ENCODE results near the gene C11orf16.
A peak's percentile ranks its signal among the peaks of the same experiment; 100 is the strongest.

DNA sequence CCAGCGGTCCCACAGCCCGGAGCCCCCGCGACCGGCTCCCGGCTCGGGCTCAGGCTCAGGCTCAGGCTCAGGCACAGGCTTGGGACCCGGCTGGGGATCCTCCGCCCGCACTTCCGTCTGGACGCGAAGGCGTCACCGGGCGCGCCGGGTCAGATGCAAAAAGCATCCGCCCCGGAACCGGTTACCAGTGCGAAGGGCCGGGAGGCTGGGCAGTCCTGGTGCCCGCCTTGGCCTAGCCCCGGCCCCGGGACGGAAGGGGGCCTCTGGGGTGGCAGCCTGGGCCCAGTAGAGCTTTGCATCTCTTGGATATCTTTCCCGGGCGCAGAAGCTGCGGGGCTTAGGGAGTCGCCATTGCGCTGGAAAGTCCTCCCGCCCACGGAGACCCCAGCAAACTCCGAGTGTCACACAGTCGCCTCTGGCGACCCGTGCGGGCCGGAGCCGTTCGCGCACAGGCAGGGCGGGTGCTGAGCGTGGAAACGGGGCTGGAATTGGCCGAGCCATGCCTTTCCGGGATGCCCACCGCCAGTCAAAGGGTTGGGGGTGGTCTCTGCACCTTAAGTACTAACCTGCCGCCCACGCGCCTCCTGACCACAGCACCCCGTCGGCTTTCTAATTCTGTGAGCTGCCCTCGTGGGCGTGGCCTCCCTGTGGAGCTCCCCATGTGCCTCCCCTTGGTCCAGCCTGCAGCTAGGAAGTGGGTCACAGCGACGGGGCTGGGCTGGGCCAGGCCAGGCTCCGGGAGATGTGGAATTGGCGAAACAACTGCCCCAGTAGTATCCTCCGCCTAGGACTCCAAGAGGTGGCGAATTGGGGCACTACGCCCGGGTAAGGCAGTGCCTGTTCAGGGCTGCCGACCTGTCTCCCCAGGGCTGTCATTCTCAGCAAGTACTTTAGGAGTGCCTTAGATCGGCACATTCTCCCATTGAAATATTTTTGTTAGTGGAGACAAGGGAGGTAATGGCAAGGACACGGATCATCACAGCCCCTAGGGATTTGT is 31.9 kb upstream of the C11orf16 start, which contains the start of gene TMEM9B:
- TF ChIP-seq SMC3 (IDR thresholded peaks at IDR 0.05) (no peak; the same call in 2 of the 3 replicates), HMGXB4 (CRISPR knock-in tag; IDR thresholded peaks at IDR 0.05; ENCODE audit: borderline replicate concordance) (0 out of 2 replicates have a peak, but pooled peaks have one; percentile 69), ELK1 (IDR thresholded peaks at IDR 0.05; ENCODE audit: low read depth, low read length) (no peak), POLR2A (IDR thresholded peaks at IDR 0.05; ENCODE audit: low read length) (peak; percentile 65), USF2 (IDR thresholded peaks at IDR 0.05) (peak; percentile 23; the same call in 1 of the 2 replicates), CTCF (IDR thresholded peaks at IDR 0.05) (no peak), RFX5 (IDR thresholded peaks at IDR 0.05) (no peak), POLR2AphosphoS2 (conservative IDR thresholded peaks at IDR 0.05; ENCODE audit: low read length) (no peak)

Data from A549 (cell line).